IMR-90 (cell line): ENCODE results near the gene ATP1A4. TPM values are rescaled to one million over a fixed set of nuclear protein-coding genes. Genes with fewer than 3 reads are reported as not detected.

ENCODE experiments used
- ATAC-seq: fragments of 200-7000 bp; cut with Tn5 transposase; 2 replicates; pipeline ENCODE4 v1.9.1; 2020; ENCODE audit warnings: low read depth, mild to moderate bottlenecking, moderate library complexity
- BruUV-seq: library from RNA; stranded (reverse); fragments of 400-500 nt; replicated peaks from 2 replicates; lab custom pipeline; 2021; lab: Mats Ljungman, UMichigan
- CTCF ChIA-PET: fragments of 300-600 bp; formaldehyde crosslinking; extraction: SDS; loops from one replicate; lab custom pipeline; 2021; ENCODE audit warnings: antibody characterized with exemption; lab: Yijun Ruan, JAX
- POLR2A ChIA-PET: fragments of 300-600 bp; sonication (Branson Sonifier 250); formaldehyde crosslinking; loops from one replicate; lab custom pipeline; 2022; ENCODE audit warnings: antibody characterized with exemption; ENCODE audit not compliant: unreplicated experiment; lab: Charles Lee
- DNase-seq: peaks from one replicate; pipeline ENCODE4 v3.0.0; 2013
- H2AFZ ChIP-seq: replicated peaks from 2 replicates; pipeline ENCODE3; 2013; ENCODE audit warnings: low read length, mild to moderate bottlenecking; ENCODE audit not compliant: poor library complexity
- H2AK5ac ChIP-seq: 2 replicates; pipeline ENCODE4 v1.6.1; 2013; ENCODE audit warnings: low read depth, low read length, inconsistent platforms
- H2AK9ac ChIP-seq: replicated peaks from 2 replicates; pipeline ENCODE3; 2013; ENCODE audit warnings: mild to moderate bottlenecking, low read depth, low read length, moderate library complexity; ENCODE audit not compliant: poor library complexity
- H2BK120ac ChIP-seq: 2 replicates; pipeline ENCODE4 v1.6.1; 2013; ENCODE audit warnings: low read depth, low read length, inconsistent platforms
- H2BK15ac ChIP-seq: 3 replicates; pipeline ENCODE4 v1.6.1; 2013; ENCODE audit warnings: low read depth, low read length, inconsistent platforms
- H2BK20ac ChIP-seq: 2 replicates; pipeline ENCODE4 v1.6.1; 2013; ENCODE audit warnings: low read depth, mild to moderate bottlenecking, inconsistent platforms, low read length, moderate library complexity
- H2BK5ac ChIP-seq: 2 replicates; pipeline ENCODE4 v1.6.1; 2013; ENCODE audit warnings: mild to moderate bottlenecking, low read depth, low read length, inconsistent platforms; ENCODE audit not compliant: poor library complexity, severe bottlenecking
- H3K14ac ChIP-seq: replicated peaks from 2 replicates; pipeline ENCODE4 v1.6.1; 2013; ENCODE audit warnings: low read depth, low read length, inconsistent platforms
- H3K18ac ChIP-seq: 2 replicates; pipeline ENCODE4 v1.6.1; 2013; ENCODE audit warnings: low read depth, low read length, control low read depth
- H3K23ac ChIP-seq: 2 replicates; pipeline ENCODE4 v1.6.1; 2013; ENCODE audit warnings: low read depth, low read length, inconsistent platforms
- H3K27ac ChIP-seq: 2 replicates; pipeline ENCODE4 v1.5.1; 2013; ENCODE audit warnings: mild to moderate bottlenecking, control low read depth, low read length; ENCODE audit not compliant: insufficient read depth
- H3K27me3 ChIP-seq: 2 replicates; pipeline ENCODE4 v1.6.1; 2013; ENCODE audit warnings: low read length; ENCODE audit not compliant: control insufficient read depth, insufficient read depth
- H3K36me3 ChIP-seq: 2 replicates; pipeline ENCODE4 v1.6.1; 2013; ENCODE audit warnings: low read length, mixed read lengths; ENCODE audit not compliant: control insufficient read depth, insufficient read depth
- H3K4ac ChIP-seq: 2 replicates; pipeline ENCODE4 v1.6.1; 2013; ENCODE audit warnings: low read depth, low read length, inconsistent platforms
- H3K4me1 ChIP-seq: 2 replicates; pipeline ENCODE4 v1.6.1; 2013; ENCODE audit warnings: low read length, mixed read lengths; ENCODE audit not compliant: control insufficient read depth, insufficient read depth
- H3K4me2 ChIP-seq: 2 replicates; pipeline ENCODE4 v1.6.1; 2013; ENCODE audit warnings: low read depth, mild to moderate bottlenecking, control low read depth, low read length, moderate library complexity
- H3K4me3 ChIP-seq: 2 replicates; pipeline ENCODE4 v1.5.1; 2013; ENCODE audit warnings: low read depth, mild to moderate bottlenecking, control low read depth, low read length, moderate library complexity; ENCODE audit not compliant: insufficient read depth
- H3K56ac ChIP-seq: 2 replicates; pipeline ENCODE4 v1.6.1; 2013; ENCODE audit warnings: low read length, inconsistent platforms; ENCODE audit not compliant: insufficient read depth; ENCODE audit errors: extremely low read depth
- H3K79me1 ChIP-seq, 2 experiments: 2 replicates each; pipeline ENCODE4 v1.6.1; 2013; ENCODE audit warnings: low read length in 2 of 2, inconsistent platforms in 1 of 2, low read depth in 1 of 2
- H3K9ac ChIP-seq: 2 replicates; pipeline ENCODE4 v1.6.1; 2013; ENCODE audit warnings: low read depth, low read length, control low read depth
- H3K9me1 ChIP-seq: 2 replicates; pipeline ENCODE4 v1.6.1; 2013; ENCODE audit warnings: low read length, inconsistent platforms; ENCODE audit not compliant: insufficient read depth
- H3K9me3 ChIP-seq: 2 replicates; pipeline ENCODE4 v1.6.1; 2013; ENCODE audit warnings: low read length; ENCODE audit not compliant: control insufficient read depth, insufficient read depth
- H4K20me1 ChIP-seq: 2 replicates; pipeline ENCODE4 v1.6.1; 2013; ENCODE audit warnings: low read length, inconsistent platforms; ENCODE audit not compliant: insufficient read depth
- H4K5ac ChIP-seq: 2 replicates; pipeline ENCODE4 v1.6.1; 2013; ENCODE audit warnings: mild to moderate bottlenecking, low read depth, low read length, control low read depth
- H4K8ac ChIP-seq, 2 experiments: 2 replicates each; pipeline ENCODE4 v1.6.1; 2013; ENCODE audit warnings: low read depth in 2 of 2, low read length in 2 of 2, control low read depth in 1 of 2, inconsistent platforms in 1 of 2
- H4K91ac ChIP-seq: 2 replicates; pipeline ENCODE4 v1.6.1; 2013; ENCODE audit warnings: low read depth, low read length, inconsistent platforms; ENCODE audit not compliant: insufficient read depth
- CEBPB ChIP-seq: IDR thresholded peaks from 2 replicates; pipeline ENCODE4 v1.6.1; 2012; ENCODE audit warnings: low read depth, low read length, improper control_type of control experiment
- FOS ChIP-seq: fragments of 150-350 bp; IDR thresholded peaks from 2 replicates; pipeline ENCODE4 v1.6.1; 2016; ENCODE audit warnings: low read depth, low read length
- MXI1 ChIP-seq: IDR thresholded peaks from 2 replicates; pipeline ENCODE4 v1.6.1; 2012; ENCODE audit warnings: low read depth, mild to moderate bottlenecking, low read length, moderate library complexity, borderline replicate concordance
- RAD21 ChIP-seq: IDR thresholded peaks from 2 replicates; pipeline ENCODE4 v1.6.1; 2012; ENCODE audit warnings: low read length, improper control_type of control experiment
- SMC3 ChIP-seq: fragments of 150-350 bp; IDR thresholded peaks from 2 replicates; pipeline ENCODE4 v1.6.1; 2016; ENCODE audit warnings: low read depth, mild to moderate bottlenecking, antibody characterized with exemption, low read length, moderate library complexity
- WGBS, 2 experiments: methylation state at CpG; one replicate each; pipeline versions ENCODE4 v1.1.5 to v1.1.7; 2013; ENCODE audit warnings: missing lambda C conversion rate in 2 of 2; ENCODE audit not compliant: insufficient read length in 1 of 2; ENCODE audit errors: extremely low coverage in 2 of 2; 5-methylcytosine and 5-hydroxymethylcytosine counted together
- dilution Hi-C: fragments of 300-500 bp; cut with HindIII; formaldehyde crosslinking; loops from one replicate; pipeline ENCODE4 v1.14.3; 2018; ENCODE audit warnings: low sequenced_read_pairs; ENCODE audit not compliant: unreplicated experiment
- in situ Hi-C: fragments of 300-500 bp; cut with MboI; formaldehyde crosslinking; loops from 3 replicates; pipeline ENCODE4 v1.14.3; 2019; ENCODE audit warnings: low sequenced_read_pairs, inconsistent platforms, mixed read lengths
- intact Hi-C: fragments of 100-400 bp; cut with micrococcal nuclease; formaldehyde crosslinking; loops from 2 replicates; pipeline ENCODE4 v1.10.0; 2022
- polyA plus RNA-seq, 3 experiments: library from polyadenylated mRNA; depleted of rRNA; stranded (reverse); fragments of >200 nt; gene quantifications; 2 replicates each; pipeline ENCODE4 v1.2.3, GENCODE V29; 2012; ENCODE audit warnings: low replicate concordance in 1 of 3
- total RNA-seq: library from RNA; depleted of rRNA; stranded (reverse); fragments of >200 nt; gene quantifications from 2 replicates; pipeline ENCODE4 v1.2.3, GENCODE V29; 2012

ATP1A4 gene
- total and polyA plus RNA-seq, 2 of the 4 experiments (the other 2 are of a cell fraction): not detected

GRCh38 chr1:160117300-160117699, 34.1 kb upstream of the ATP1A4 start:
- H2BK20ac ChIP-seq: no peak overlapping the region
- H3K27me3 ChIP-seq: peaks cover 46% of the 10 kb centered on the region
- WGBS, 2 experiments: no CpG with 5 or more reads among the region's 1 CpG
- POLR2A ChIA-PET: no interaction called here
- DNase-seq (no peak), ATAC-seq (no peak; the same call in 1 of the 2 replicates)
- H4K8ac ChIP-seq: no peak overlapping the region
- peak overlapping the region; percentile 21; the same call in 1 of the 2 replicates for H4K5ac ChIP-seq
- H2BK15ac ChIP-seq: no peak overlapping the region
- peak overlapping the region; percentile 37; the same call in 1 of the 2 replicates for H3K23ac ChIP-seq
- no peak for TF ChIP-seq FOS
- TF ChIP-seq CEBPB: peak; percentile 67
- no peak for TF ChIP-seq MXI1
- TF ChIP-seq SMC3: no peak
- no peak for TF ChIP-seq RAD21
- no peak overlapping the region for H2BK5ac ChIP-seq
- no TSS peak for BruUV-seq
- H2AK5ac ChIP-seq: no peak overlapping the region
- H4K20me1 ChIP-seq: no peaks in the 10 kb centered on the region
- no peak overlapping the region for H3K56ac ChIP-seq
- H3K27ac ChIP-seq: no peak overlapping the region
- H3K79me1 ChIP-seq: no peaks in the 10 kb centered on the region
- CTCF ChIA-PET: interaction anchor here (0.6 to 0.8 kb wide), 2 partner anchors 16 to 45 kb away, joined by 3 to 6 read pairs; no protein-coding TSS in a partner anchor
- H2AFZ ChIP-seq: no peak overlapping the region
- H3K4me3 ChIP-seq: no peak overlapping the region
- no peak overlapping the region; the same call in 1 of the 2 replicates for H3K4me2 ChIP-seq
- H4K91ac ChIP-seq: peak overlapping the region; percentile 38
- in situ Hi-C loops (no loop called here), intact Hi-C loops (no loop called here), dilution Hi-C loops (no loop called here)
- no peaks in the 10 kb centered on the region for H3K36me3 ChIP-seq
- no peak overlapping the region; the same call in 1 of the 2 replicates for H2BK120ac ChIP-seq
- peak overlapping the region; percentile 43; the same call in 1 of the 2 replicates for H3K4ac ChIP-seq
- H3K9me3 ChIP-seq: no peaks in the 10 kb centered on the region
- no peak overlapping the region for H3K9ac ChIP-seq
- peaks cover 15% of the 10 kb centered on the region; the same call in 1 of the 2 replicates for H3K4me1 ChIP-seq
- no peaks in the 10 kb centered on the region; the same call in 1 of the 2 replicates for H3K9me1 ChIP-seq
- H3K14ac ChIP-seq: no peak overlapping the region
- H2AK9ac ChIP-seq: peak overlapping the region; percentile 33
- peak overlapping the region; percentile 18; the same call in 1 of the 2 replicates for H3K18ac ChIP-seq
